HUES6 (cell line): ENCODE results near the gene PTCRA.

Experiments
- H3K27ac ChIP-seq: 2 replicates; pipeline ENCODE4 v1.7.0; 2013; ENCODE audit warnings: low read depth, mild to moderate bottlenecking, low read length, inconsistent platforms
- H3K27me3 ChIP-seq: 2 replicates; pipeline ENCODE4 v1.6.1; 2013; ENCODE audit warnings: low read length; ENCODE audit not compliant: control insufficient read depth, insufficient read depth
- H3K36me3 ChIP-seq: 2 replicates; pipeline ENCODE4 v1.6.1; 2013; ENCODE audit warnings: low read length; ENCODE audit not compliant: control insufficient read depth, insufficient read depth
- H3K4me1 ChIP-seq: 2 replicates; pipeline ENCODE4 v1.6.1; 2013; ENCODE audit warnings: low read length; ENCODE audit not compliant: control insufficient read depth, insufficient read depth
- H3K4me3 ChIP-seq: 2 replicates; pipeline ENCODE4 v1.5.1; 2013; ENCODE audit warnings: low read depth, low read length
- H3K9ac ChIP-seq: one replicate; pipeline ENCODE4 v1.6.1; 2013; ENCODE audit warnings: mild to moderate bottlenecking, low read length
- H3K9me3 ChIP-seq: 2 replicates; pipeline ENCODE4 v1.6.1; 2013; ENCODE audit warnings: low read depth, low read length; ENCODE audit not compliant: control insufficient read depth, insufficient read depth

Gene PTCRA

DNA sequence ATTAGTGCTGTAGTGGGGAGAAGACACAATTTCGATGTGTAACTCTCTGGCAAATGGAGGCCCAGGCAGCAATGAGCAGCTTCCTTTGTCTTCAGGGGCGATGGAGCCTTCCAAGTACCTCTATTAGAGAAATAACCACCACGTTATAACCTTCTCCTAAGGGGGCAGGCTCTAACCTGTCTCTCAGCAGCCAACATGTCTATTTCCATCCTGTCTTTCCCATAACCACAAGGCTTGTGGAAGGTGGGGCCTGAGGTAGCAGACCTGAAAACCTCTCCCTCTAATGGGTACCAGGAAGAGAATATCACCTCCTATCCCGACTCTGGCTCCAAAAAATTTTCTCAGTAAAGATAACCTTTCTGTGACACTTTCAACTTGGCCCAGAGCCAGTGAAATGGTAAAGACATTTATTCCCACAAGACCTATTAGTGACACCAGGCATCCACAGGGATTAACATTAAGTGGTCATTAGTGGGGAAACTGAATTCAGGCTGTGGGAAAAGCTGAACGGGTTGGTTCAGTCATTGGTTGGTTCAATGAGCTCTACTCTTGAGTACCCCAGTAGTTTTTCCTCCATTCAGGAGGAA, 59.2 kb downstream of the PTCRA start:
- Histone ChIP-seq H3K4me3 (no peak overlapping the region), H3K9ac (no peak overlapping the region), H3K4me1 (peaks cover 18% of the 10 kb centered on the region), H3K36me3 (peaks cover 5% of the 10 kb centered on the region; the same call in 1 of the 2 replicates), H3K9me3 (no peaks in the 10 kb centered on the region), H3K27me3 (no peaks in the 10 kb centered on the region), H3K27ac (no peak overlapping the region)
